ENCODE data around the gene ACVR2A.

The ACVR2A gene

DNA sequence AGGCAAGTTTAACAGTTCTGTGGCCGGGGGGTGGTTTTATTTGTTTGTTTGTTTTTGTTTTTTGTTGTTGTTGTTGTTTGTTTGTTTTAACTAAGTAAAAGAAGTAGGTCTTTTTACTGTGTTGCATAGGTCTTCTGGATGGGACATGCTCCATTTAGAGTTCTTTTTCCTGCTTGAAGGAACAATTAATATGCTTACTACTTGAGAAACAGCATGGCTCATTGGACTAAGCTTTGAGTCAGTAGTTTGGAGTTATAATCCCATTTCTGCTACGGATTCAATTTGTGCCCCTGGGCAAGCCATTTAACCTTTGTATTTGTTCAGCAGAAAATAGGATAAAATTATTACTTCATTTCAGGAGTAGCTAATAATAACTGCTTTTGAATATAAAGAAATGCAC, 8.7 kb upstream of the ACVR2A start:
- H3K36me3 ChIP-seq, result no peaks in the 10 kb centered on the region

DNA sequence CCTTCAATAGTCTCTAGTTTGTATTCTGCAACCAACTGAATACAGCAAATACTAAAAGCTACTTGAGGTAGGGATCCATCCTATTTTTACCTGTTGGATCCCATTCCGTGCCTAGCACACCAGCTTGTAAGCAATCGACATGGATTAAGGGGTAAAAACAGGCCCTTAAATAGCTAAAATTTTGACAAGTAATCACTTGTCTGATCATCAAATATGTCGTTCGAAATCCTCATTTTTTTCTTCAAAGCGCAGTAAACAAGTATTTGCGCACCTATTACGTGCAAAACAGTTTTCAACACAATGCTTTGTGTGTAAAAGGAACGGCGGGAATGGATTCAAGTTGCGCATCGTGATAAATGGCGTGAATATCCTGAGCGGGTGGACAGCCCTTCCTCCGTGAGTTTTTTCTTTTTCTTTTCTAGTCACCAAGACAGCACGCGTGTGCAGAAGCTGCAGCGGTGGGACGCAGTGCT, 1.4 kb upstream of the ACVR2A start:
- Histone ChIP-seq H3K27me3 (peaks cover 87% of the 10 kb centered on the region), H3K9me3 (no peaks in the 10 kb centered on the region), H3K36me3 (no peaks in the 10 kb centered on the region), H3K4me3 (ENCODE audit: low read depth in 1 of 2, low read length in 1 of 2) (peak overlapping the region; percentile 37 to 62), H3K4me1 (ENCODE audit: control insufficient read depth in 1 of 2, insufficient read depth in 1 of 2, low read depth in 1 of 2, low read length in 1 of 2) (peaks cover 4 to 13% of the 10 kb centered on the region in 2 experiments), H3K27ac (no peak overlapping the region)
- TF ChIP-seq, protein P1, sequence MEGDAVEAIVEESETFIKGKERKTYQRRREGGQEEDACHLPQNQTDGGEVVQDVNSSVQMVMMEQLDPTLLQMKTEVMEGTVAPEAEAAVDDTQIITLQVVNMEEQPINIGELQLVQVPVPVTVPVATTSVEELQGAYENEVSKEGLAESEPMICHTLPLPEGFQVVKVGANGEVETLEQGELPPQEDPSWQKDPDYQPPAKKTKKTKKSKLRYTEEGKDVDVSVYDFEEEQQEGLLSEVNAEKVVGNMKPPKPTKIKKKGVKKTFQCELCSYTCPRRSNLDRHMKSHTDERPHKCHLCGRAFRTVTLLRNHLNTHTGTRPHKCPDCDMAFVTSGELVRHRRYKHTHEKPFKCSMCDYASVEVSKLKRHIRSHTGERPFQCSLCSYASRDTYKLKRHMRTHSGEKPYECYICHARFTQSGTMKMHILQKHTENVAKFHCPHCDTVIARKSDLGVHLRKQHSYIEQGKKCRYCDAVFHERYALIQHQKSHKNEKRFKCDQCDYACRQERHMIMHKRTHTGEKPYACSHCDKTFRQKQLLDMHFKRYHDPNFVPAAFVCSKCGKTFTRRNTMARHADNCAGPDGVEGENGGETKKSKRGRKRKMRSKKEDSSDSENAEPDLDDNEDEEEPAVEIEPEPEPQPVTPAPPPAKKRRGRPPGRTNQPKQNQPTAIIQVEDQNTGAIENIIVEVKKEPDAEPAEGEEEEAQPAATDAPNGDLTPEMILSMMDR (IDR thresholded peaks at IDR 0.05), result no peak

More for the DNA sequence above, 8.7 kb upstream of the ACVR2A start:
- Histone ChIP-seq H3K27ac (no peak overlapping the region), H3K4me1 (ENCODE audit: control insufficient read depth in 1 of 2, insufficient read depth in 1 of 2, low read depth in 1 of 2, low read length in 1 of 2) (no peaks in the 10 kb centered on the region), H3K9me3 (no peaks in the 10 kb centered on the region), H3K27me3 (peaks cover 13% of the 10 kb centered on the region), H3K4me3 (ENCODE audit: low read depth in 1 of 2, low read length in 1 of 2) (no peak overlapping the region)
- TF ChIP-seq, protein P1 (IDR thresholded peaks at IDR 0.05), result no peak

DNA sequence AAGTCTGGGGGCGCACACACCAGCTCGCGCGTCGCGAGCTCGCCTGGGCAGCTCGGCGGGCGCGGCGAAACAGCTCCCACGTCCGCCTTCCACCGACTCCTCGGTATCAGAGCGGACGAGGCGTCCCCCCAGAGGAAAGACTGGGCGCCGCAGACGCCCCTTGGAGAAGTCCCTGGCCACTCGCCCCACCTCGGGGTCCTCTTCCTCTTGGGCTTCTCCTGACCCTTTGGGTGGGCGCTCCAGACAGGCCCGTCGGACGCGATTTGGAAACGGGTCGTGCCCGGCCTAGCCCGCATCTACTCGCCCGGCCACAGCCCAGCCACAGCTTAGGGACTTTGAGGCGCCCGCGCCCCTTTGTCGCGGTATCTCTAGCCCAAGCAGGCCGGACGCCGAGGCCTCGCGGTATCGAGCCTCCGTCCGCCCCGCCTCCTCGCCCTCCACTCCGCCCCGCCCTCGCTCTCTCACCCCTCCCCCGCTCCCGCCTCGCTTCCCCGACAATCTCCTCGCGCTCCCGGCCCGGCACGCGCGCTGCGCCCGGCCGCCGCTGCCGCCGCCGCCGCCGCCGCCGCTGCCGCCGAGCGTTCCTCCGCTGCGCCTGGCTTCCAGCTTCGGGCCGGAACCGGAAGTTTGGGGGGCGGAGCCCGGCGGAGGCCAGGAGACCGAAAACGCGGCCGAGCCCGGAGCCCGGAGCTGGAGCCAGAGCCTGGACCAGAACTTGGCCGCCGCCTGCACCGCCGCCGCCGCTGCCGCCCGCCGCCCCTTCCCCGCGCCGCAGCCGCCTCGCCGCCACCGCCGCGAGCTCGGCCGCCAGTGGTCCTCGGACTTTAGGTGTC, 749 bp upstream of the ACVR2A start:
- Histone ChIP-seq H3K4me1 (ENCODE audit: control insufficient read depth in 1 of 2, insufficient read depth in 1 of 2, low read depth in 1 of 2, low read length in 1 of 2) (peaks cover 4 to 13% of the 10 kb centered on the region in 2 experiments), H3K9me3 (no peaks in the 10 kb centered on the region), H3K27ac (no peak overlapping the region), H3K27me3 (peaks cover 93% of the 10 kb centered on the region), H3K4me3 (ENCODE audit: low read depth in 1 of 2, low read length in 1 of 2) (peak overlapping the region; percentile 54 to 62), H3K36me3 (no peaks in the 10 kb centered on the region)
- TF ChIP-seq, protein P1 (IDR thresholded peaks at IDR 0.05), result no peak

DNA sequence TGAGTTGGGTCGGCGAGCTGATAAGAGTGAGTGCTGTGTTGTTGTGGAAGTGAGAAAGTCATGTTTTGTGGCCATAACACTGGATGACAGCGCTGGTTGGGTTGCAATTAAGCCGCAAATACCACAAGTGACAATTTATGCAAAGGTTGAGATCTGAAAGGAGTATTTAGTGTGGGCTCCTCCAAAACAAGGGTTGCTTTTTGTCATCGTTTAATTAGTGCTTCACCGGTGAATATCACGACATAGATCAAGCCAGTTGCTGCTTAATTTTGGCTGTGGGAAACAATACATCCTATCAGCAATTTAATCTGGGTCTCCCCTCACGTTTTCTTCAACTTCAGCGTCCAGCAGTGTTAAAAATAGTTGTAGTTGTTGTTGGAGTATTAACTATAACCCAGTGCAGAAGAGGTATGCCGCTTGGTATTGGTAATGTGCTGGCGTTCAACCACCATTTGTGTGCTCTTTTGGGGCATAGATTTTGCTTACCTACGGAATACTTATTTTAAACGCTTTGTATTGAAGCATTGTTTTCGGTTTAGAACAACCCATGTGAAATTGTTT, 662 bp downstream of the ACVR2A start:
- no peak overlapping the region for H3K27ac ChIP-seq
- no peaks in the 10 kb centered on the region for H3K9me3 ChIP-seq
- H3K4me3 ChIP-seq (ENCODE audit: low read depth in 1 of 2, low read length in 1 of 2), result peak overlapping the region in 1 of 2 experiments; percentile 62
- TF ChIP-seq, protein P1 (IDR thresholded peaks at IDR 0.05), result no peak
- H3K4me1 ChIP-seq (ENCODE audit: control insufficient read depth in 1 of 2, insufficient read depth in 1 of 2, low read depth in 1 of 2, low read length in 1 of 2), result peaks cover 4 to 13% of the 10 kb centered on the region in 2 experiments
- no peaks in the 10 kb centered on the region for H3K36me3 ChIP-seq
- H3K27me3 ChIP-seq, result peaks cover 99% of the 10 kb centered on the region

DNA sequence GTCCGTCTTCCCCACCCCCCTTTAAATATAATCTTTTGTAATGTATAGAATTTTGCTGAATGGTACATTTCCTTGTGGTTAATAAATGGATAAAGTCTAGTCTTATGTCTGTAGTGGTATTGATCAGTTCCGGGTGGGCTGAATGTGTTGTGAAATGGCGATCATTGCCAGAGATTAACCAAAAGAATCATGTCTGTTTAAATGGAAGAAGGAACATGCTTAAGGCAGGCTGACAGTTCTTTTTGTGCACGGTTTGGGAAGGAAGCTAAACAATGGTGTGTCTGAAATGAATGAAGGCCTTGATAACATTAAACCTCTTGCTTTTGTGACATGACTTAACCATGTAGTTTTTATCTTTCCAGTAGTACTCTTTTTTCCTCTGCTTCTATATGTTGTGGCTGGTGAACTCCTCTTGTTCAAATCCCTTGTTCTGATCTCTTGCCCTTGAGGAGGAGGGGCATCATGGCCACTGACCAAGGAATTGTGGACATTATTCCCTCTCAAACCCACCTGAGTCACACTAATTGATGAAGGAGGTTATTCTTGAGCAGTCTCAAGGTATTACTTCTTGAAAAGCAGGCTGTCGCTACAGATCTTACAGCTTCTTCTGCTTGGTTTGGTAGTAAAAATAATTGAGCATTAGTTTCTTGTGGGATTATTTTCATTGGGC, 1.7 kb downstream of the ACVR2A start:
- Histone ChIP-seq H3K4me1 (ENCODE audit: control insufficient read depth in 1 of 2, insufficient read depth in 1 of 2, low read depth in 1 of 2, low read length in 1 of 2) (peaks cover 4 to 13% of the 10 kb centered on the region in 2 experiments), H3K9me3 (no peaks in the 10 kb centered on the region)

More for the DNA sequence above, 1.7 kb downstream of the ACVR2A start:
- H3K27ac ChIP-seq, result no peak overlapping the region
- H3K4me3 ChIP-seq (ENCODE audit: low read depth in 1 of 2, low read length in 1 of 2), result no peak overlapping the region
- TF ChIP-seq, protein P1 (IDR thresholded peaks at IDR 0.05), result no peak
- H3K36me3 ChIP-seq, result no peaks in the 10 kb centered on the region
- peaks cover 91% of the 10 kb centered on the region for H3K27me3 ChIP-seq

Measured in neutrophil (primary cell).